CD4-positive, alpha-beta T cell treated with Interleukin-4 for 4 hours (primary cell): Measurements from ENCODE around the gene UBE2G2.

Experiments used
- DNase-seq: peaks from one replicate; pipeline ENCODE4 v3.0.0-alpha.2; 2020

UBE2G2 gene

GRCh38 chr21:44762221-44763049 is 39.2 kb downstream of the UBE2G2 start:
- DNase-seq = no peak

GRCh38 chr21:44761747-44762208 is 39.8 kb downstream of the UBE2G2 start:
- no peak for DNase-seq

DNA sequence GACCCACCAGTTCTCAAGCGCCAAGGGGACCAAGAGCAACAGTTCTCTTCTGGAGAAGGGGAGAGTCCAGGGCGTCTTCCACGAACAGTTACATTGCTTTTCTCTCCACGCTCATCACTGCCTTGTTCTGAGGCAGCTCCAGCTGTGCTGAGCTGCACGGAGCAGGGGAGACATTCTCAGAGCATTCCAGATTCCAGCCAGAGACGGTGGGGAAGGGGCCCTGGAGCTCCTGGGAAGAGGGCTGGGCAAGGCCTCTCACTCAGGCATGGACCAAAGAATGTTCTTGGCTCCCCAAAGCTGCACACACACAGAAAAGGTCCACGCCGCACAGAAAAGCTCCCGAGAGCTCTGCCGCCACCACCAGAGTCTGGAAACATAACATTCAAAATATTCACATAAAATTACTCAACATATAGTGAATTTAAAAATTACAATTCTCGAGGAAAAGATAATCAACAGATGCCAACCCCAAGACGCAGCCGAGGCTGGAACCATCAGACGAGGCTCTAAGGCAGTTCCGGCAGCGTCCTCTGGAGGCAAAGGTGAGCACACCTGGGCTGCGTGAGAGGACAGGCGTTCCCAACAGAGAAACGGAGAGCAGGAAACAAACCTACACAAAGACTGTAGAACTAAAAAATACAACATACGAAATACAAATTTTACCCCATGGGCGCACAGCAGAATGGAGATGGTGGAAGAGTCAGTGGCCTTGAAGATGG is 40.5 kb downstream of the UBE2G2 start:
- no peak for DNase-seq

DNA sequence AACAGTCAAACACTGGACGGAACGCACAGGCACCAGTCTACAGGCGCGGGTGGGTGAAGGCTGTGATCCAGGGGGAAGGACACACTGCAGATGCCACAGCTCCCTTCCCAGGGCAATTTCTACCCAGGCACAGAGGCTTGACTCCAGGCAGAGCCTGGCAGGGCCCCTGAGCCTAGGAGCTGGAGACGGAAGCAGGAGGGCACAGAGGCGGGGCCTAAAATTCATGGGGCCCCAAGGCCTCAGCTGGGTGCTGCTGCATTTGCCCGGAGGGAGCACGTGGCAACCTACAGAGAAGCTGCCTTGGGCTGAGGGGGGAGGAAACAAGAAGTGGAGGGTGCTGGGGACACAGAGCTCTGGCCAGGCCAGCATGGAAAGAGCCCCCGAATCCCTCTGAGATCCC is 41.2 kb downstream of the UBE2G2 start:
- no peak for DNase-seq

DNA sequence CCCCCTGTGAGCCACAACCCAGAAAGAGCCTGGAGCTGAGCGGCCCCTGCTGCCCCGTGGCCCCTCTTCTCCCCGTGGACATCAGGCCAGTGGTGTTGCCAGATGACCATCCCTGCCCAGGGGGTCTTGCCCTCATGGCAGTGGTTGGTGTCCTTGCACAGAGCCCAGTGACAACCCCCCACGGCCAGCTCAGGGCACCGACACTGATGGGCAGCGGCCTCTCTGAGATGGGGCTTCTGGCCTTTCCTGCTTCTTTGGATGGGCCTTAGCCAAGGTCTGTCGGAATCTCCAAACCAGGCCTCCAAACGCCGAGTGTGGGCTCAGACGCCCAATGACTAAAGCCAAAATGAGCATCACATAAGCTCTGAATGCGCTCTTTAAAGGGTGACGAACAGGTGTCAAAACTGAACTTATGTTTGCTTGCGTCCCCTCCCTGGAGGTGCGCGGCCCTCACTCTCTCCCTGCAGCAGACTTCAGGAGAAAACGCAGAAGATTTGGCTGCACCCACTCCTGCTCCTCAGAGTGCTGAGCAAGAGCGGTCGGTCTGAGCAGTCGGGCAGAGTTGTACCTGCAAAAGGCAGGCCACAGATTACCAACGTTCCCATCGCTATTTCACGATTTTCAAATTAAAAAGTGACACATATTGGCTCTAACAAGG is 41.9 kb downstream of the UBE2G2 start:
- DNase-seq = no peak

DNA sequence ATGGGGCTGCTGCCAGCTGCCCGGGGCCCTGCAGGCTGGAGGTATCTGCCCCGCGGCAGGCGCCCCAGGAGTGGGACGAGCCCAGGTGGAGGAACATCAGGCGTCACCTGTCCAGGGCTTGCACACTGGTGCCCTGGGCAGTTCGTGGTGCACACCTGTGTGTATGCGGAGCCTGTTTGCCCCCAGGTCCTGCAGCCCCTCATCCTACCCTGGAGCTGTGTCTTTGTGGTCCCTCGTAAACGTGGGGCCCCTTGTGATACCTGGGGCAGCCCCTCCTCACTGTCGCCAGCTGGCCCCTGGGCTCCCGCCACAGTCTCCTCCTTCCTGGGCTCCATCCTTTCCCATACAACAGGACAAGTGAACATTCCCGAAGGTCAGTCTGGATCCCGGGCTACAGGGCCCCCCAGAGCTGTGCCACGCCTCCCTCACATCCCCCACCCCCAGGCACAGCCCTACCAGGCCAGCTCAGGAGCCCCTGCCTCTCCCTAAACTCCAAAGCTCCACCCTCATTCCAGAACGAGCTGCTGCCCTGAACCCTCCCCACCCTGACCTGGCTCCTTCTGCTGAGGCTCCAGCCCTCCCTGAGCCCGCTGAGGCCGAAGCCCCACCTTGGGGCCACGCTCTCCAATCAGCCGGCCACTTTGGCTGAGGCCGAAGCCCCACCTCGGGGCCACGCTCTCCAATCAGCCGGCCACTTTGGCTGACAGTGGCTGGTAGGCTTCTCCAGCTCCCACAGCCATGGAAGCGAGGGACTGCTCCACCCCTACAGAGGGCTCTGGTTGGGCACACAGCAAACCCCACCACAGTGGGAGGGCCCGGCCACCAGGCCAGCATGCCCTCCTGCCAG is 42.6 kb downstream of the UBE2G2 start:
- no peak for DNase-seq

DNA sequence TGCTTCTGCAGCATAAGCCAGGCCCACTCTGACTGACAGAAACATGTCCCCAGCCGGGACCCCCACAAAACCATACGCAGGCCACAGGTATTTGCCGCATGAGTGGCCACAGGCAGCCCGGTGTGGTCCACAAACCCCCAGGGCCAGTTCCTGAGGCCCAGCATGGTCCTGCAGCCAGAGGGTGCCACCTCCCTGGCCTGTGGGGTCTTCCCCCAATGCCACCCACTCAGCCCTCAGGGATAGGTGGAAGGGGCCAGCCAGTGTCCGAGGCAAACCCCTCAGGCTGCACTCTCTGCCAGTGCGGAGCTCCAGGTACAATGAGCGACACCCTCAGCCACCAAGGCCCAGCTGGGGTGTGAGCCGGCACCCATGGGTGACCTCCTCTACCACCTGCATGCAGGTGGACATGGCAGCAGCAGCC is 43.5 kb downstream of the UBE2G2 start:
- no peak for DNase-seq

GRCh38 chr21:44757731-44758130 is 43.9 kb downstream of the UBE2G2 start:
- DNase-seq = no peak

DNA sequence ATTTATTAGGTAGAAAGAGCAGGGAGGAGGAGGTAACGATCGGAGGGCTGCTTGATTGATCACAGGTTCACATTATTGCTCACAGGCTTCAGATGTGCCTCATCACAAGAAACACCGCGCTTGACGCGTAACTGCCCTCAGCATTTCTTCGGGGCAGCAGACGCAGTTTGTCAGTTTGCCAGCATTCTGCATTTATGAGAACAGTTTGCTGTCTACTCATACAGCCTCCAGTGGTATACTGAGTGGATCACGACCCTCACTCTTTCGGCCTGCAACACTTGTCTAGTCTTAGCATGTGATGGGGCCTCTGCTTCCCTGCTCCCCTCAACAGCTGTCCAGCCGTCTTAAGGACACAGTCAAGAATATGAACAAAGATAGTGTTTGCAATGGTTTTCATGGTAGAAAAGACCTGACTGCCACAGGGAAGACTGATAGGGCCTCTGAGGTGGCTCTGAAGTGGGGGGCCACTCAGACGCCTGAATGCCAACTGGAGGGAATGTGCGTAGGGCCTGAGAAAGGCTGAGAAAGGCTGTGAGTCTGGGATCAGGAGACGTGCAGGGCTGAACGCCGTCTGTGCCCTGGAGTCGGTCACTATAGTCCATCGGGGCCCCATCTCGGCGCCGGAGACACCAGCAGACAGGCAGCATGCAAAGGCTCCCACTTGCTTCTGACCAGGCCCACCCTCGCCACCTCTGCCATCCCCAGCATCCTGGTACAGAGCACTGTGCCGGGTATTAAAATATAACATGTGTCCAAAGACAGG is 45.0 kb downstream of the UBE2G2 start:
- DNase-seq = no peak

GRCh38 chr21:44755227-44755626 is 46.4 kb downstream of the UBE2G2 start:
- no peak for DNase-seq

GRCh38 chr21:44753357-44753756 is 48.3 kb downstream of the UBE2G2 start:
- DNase-seq = no peak

GRCh38 chr21:44752671-44753235 is 48.9 kb downstream of the UBE2G2 start:
- no peak for DNase-seq

DNA sequence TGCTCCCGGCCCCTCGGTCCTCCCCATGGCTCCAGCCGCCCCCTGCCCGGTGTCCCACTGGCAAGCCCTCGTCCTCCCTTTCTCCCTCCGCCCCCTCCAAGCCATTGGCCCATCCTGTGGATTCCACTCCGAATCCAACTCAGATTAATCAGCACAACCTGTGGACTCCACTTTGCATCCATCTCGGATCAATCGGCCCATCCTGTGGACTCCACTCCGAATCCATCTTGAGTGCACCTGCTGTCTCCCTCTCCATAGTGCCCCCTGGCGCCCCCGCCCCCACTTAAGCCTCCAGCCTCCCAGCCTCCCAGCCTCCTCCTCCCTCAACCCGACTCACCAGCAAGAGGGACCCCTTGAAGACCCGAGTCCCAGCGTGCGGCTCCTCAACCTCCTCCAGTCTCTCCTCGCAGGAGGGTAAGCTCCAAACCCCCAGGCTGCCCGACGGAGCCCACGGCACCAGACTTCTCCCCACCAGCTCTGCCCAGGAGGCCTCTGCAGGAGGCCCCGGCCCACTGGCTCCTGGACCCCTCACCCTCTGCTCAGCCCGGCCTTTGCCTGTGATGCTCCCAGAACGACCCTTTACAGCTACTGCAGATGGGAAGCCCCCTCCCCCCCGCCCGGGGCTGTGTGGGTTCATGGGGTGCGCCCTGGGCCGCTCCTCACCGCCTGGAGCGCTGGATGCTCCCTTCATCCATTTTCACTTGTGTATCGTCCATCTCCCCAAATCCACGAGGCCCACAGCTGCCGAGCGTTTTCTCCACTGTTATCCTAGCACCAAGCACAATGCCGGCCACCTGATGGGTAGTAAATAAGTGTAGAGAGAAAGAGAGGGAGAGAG is 49.6 kb downstream of the UBE2G2 start:
- no peak for DNase-seq

- no peak for DNase-seq
These were observed 50.3 kb downstream of the UBE2G2 start for GRCh38 chr21:44751186-44751798.

- DNase-seq = no peak
These were observed 51.0 kb downstream of the UBE2G2 start for GRCh38 chr21:44750675-44751025.

- no peak for DNase-seq
These were observed 51.6 kb downstream of the UBE2G2 start for GRCh38 chr21:44749759-44750674.

DNA sequence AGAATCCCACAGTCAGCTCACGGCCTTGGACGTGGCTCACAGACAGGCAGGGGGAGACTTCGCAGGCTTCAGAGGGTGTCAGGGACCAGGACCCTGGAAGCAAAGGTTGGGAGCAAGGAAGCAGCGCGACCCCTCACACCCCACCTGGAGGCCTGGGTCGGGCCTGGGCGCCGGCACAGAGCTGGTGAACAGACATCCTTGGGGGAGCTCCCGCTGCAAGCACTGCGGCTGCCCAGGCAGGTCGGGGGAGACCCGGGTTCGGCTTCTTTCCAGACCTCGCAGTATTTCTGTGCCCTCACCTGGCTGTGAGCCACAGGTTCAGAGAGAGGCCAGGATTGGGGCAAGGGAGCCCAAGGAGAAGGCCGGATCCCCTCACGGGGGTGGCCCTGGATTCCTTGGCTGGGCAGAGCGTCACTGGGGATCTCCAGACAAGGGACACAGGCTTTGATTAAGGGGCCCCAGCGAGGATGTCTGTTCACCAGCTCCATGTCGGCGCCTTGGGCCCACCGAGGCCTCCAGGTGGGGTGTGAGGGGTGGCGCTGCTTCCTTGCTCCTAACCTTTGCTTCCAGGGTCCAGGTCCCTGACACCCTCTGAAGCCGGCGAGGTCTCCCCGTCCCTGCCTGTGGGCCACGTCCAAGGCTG is 52.4 kb downstream of the UBE2G2 start:
- no peak for DNase-seq

- DNase-seq = no peak
These were observed 53.0 kb downstream of the UBE2G2 start for GRCh38 chr21:44748621-44749020.
